DOHH2 (cell line): ENCODE results near the gene DAZAP1.

Experiments used
- H3F3A ChIP-seq: fragments of 200-600 bp; sonication (generic), shearing (Covaris generic); 2 replicates; pipeline ENCODE4 v1.6.0; 2016; ENCODE audit warnings: antibody characterized with exemption, mild to moderate bottlenecking; ENCODE audit not compliant: control insufficient read depth, insufficient read depth
- H3K27ac ChIP-seq: fragments of 200-600 bp; sonication (generic); 2 replicates; pipeline ENCODE4 v1.5.1; 2014; ENCODE audit warnings: low read depth, mild to moderate bottlenecking, low read length, moderate library complexity
- H3K27me3 ChIP-seq: fragments of 200-600 bp; sonication (generic); 2 replicates; pipeline ENCODE4 v1.6.1; 2014; ENCODE audit warnings: mild to moderate bottlenecking, low read length, mixed read lengths; ENCODE audit not compliant: control insufficient read depth
- H3K36me3 ChIP-seq: fragments of 200-600 bp; sonication (generic); 2 replicates; pipeline ENCODE4 v1.6.1; 2014; ENCODE audit warnings: mild to moderate bottlenecking, low read length, moderate library complexity, mixed read lengths; ENCODE audit not compliant: control insufficient read depth
- H3K4me1 ChIP-seq: fragments of 200-600 bp; sonication (generic); 2 replicates; pipeline ENCODE4 v1.6.1; 2014; ENCODE audit warnings: mild to moderate bottlenecking, low read length, mixed read lengths; ENCODE audit not compliant: control insufficient read depth
- H3K4me2 ChIP-seq: fragments of 200-600 bp; sonication (generic); 2 replicates; pipeline ENCODE4 v1.6.0; 2014; ENCODE audit warnings: mild to moderate bottlenecking, low read length, moderate library complexity
- H3K4me3 ChIP-seq: fragments of 200-600 bp; sonication (generic); 2 replicates; pipeline ENCODE4 v1.5.1; 2014; ENCODE audit warnings: mild to moderate bottlenecking, low read length, mixed read lengths
- H3K79me2 ChIP-seq: fragments of 200-600 bp; sonication (generic); 2 replicates; pipeline ENCODE4 v1.6.1; 2014; ENCODE audit warnings: mild to moderate bottlenecking, low read length, mixed read lengths; ENCODE audit not compliant: control insufficient read depth
- H3K9me2 ChIP-seq: fragments of 200-600 bp; sonication (generic); replicated peaks from 2 replicates; pipeline ENCODE4 v1.6.1; 2014; ENCODE audit warnings: mild to moderate bottlenecking, low read length, mixed read lengths; ENCODE audit not compliant: control insufficient read depth
- H3K9me3 ChIP-seq: fragments of 200-600 bp; sonication (generic); 2 replicates; pipeline ENCODE4 v1.6.1; 2014; ENCODE audit warnings: antibody characterized with exemption, low read length, mixed read lengths; ENCODE audit not compliant: control insufficient read depth, insufficient read depth
- H4K20me1 ChIP-seq: fragments of 200-600 bp; sonication (generic); 2 replicates; pipeline ENCODE4 v1.6.0; 2014; ENCODE audit warnings: low read depth, mild to moderate bottlenecking, antibody characterized with exemption, low read length, moderate library complexity; ENCODE audit not compliant: control insufficient read depth, insufficient read depth
- CTCF ChIP-seq: fragments of 200-600 bp; sonication (generic); IDR thresholded peaks from one replicate; pipeline ENCODE4 v1.5.1; 2014; ENCODE audit warnings: antibody characterized with exemption, mild to moderate bottlenecking, low read depth, low read length; ENCODE audit not compliant: poor library complexity, severe bottlenecking
- EZH2phosphoT487 ChIP-seq: fragments of 200-600 bp; sonication (generic); IDR thresholded peaks from 2 replicates; pipeline ENCODE4 v1.6.1; 2017; ENCODE audit warnings: borderline replicate concordance, mild to moderate bottlenecking, antibody characterized with exemption, low read length, moderate library complexity, mixed read lengths

The DAZAP1 gene

DNA sequence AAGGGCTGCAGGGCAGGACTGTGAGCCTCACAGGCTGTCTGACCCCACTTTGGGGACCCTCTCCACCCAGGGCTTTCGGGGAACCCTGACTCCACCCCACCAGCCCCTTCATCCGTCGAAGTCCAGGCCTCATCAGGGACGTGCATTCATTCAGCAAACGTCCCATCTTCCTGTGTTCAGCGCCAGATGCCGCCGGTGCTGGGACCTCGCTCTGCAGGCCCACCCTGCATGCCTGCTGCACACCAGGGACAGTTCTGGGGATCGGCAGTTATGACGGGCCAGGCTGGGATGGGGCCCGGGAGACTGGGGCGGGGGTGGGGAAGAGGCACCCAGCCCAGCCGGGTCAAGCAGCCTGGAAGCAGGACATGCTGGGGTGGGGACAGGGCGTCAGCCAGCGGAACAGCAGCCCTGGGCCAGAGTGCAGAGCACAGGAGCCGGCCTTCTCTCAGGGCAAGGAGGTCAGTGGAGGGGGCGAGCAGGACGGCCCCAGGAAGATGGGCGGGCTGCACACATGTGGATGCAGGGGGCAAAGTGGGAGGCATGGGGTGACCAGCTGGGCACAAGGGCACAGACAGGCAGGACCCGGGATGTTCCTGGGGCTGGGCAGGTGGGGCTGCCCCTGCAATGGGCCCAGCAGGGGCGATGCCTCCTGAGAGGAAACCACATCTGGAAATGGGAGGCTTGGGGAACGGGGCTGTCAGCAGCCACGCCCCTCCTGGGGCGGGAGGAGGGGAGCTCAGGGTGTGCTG, 11.2 kb upstream of the DAZAP1 start:
- Histone ChIP-seq H3K9me3 (no peaks in the 10 kb centered on the region), H3K4me2 (no peak overlapping the region), H3K4me1 (peaks cover 8% of the 10 kb centered on the region), H3K36me3 (peaks cover 27% of the 10 kb centered on the region; the same call in 1 of the 2 replicates), H3K27ac (no peak overlapping the region), H3F3A (peaks cover 3% of the 10 kb centered on the region; the same call in 1 of the 2 replicates), H4K20me1 (peaks cover 3% of the 10 kb centered on the region), H3K27me3 (no peaks in the 10 kb centered on the region), H3K79me2 (peaks cover 14% of the 10 kb centered on the region), H3K9me2 (no peaks in the 10 kb centered on the region), H3K4me3 (no peak overlapping the region)
- TF ChIP-seq EZH2phosphoT487 (no peak), CTCF (no peak)

- Histone ChIP-seq H3K36me3 (peaks cover 27% of the 10 kb centered on the region; the same call in 1 of the 2 replicates), H3K27ac (no peak overlapping the region), H3F3A (peaks cover 3% of the 10 kb centered on the region; the same call in 1 of the 2 replicates), H4K20me1 (peaks cover 3% of the 10 kb centered on the region), H3K79me2 (peaks cover 14% of the 10 kb centered on the region), H3K27me3 (no peaks in the 10 kb centered on the region), H3K4me1 (peaks cover 13% of the 10 kb centered on the region), H3K9me3 (no peaks in the 10 kb centered on the region), H3K4me2 (no peak overlapping the region), H3K4me3 (no peak overlapping the region), H3K9me2 (no peaks in the 10 kb centered on the region)
- TF ChIP-seq CTCF: no peak
- TF ChIP-seq EZH2phosphoT487: no peak
These were observed 10.4 kb upstream of the DAZAP1 start for GRCh38 chr19:1396768-1397679.

- peaks cover 3% of the 10 kb centered on the region for H4K20me1 ChIP-seq
- peaks cover 7% of the 10 kb centered on the region for H3K27me3 ChIP-seq
- peaks cover 21% of the 10 kb centered on the region for H3K4me1 ChIP-seq
- peaks cover 3% of the 10 kb centered on the region; the same call in 1 of the 2 replicates for H3F3A ChIP-seq
- peaks cover 14% of the 10 kb centered on the region for H3K79me2 ChIP-seq
- no peaks in the 10 kb centered on the region for H3K9me2 ChIP-seq
- no peak overlapping the region for H3K27ac ChIP-seq
- TF ChIP-seq CTCF: no peak
- TF ChIP-seq EZH2phosphoT487: no peak
- no peaks in the 10 kb centered on the region for H3K9me3 ChIP-seq
- H3K36me3 ChIP-seq: peaks cover 19% of the 10 kb centered on the region; the same call in 1 of the 2 replicates
- no peak overlapping the region for H3K4me3 ChIP-seq
- H3K4me2 ChIP-seq: no peak overlapping the region
These were observed 9.5 kb upstream of the DAZAP1 start for GRCh38 chr19:1397838-1398237.
